C4-2B (cell line): ENCODE data around the gene HAUS3.

Experiments used
- H3K27ac ChIP-seq: fragments of 450-650 bp; 2 replicates; pipeline ENCODE4 v1.5.1; 2017
- ZFX ChIP-seq: fragments of 450-650 bp; IDR thresholded peaks from 2 replicates; pipeline ENCODE4 v1.6.1; 2017
- TF ChIP-seq, protein P1 (sequence below): fragments of 450-650 bp; conservative IDR thresholded peaks from 2 replicates; pipeline ENCODE4 v1.5.1; 2017; ENCODE audit warnings: mild to moderate bottlenecking

Gene HAUS3

DNA sequence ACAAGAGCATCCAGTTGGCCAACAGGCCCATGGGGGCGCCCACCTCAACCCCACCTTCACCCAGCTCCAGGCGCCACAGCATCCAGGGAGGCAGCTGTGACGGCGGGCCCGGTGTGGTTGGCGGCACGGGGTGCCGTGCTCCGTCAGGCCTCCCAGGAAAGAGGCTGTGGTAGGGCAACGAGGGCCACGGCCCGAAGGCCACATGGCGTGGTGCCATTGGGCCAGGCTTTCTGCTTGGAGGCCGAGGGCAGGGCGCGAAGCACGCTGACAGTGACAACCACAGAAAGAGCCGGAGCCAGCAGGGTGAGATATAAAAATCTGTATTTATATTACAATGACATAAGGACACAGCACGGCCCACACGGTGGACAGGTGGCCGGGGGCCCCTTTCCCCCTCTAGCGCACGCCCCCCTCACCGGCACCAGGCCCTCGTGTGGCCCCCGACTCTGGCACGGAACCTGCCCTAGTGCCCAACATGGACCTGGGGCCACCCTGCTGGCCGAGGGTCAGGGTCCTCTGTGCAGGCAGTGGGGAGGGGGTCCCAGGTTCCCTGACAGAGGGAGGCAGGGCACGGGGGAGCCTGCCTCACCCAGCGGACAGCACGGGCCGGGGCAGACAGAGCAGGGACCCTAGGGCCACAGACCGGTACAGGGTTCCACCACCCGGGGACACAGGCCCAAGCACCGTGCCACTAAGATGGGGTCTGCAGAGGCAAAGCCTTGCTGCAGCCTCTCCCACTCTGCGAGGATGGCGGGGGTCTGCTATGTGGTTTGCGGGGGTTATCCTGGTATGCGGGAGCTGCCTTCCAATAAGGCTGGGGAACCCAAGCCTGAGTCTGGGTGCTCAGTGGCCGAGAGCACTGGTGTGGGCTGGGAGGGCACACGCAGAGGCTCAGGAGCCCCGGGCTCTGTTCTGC lies 5.5 kb upstream of the HAUS3 start:
- H3K27ac ChIP-seq: no peak overlapping the region
- TF ChIP-seq, protein P1, sequence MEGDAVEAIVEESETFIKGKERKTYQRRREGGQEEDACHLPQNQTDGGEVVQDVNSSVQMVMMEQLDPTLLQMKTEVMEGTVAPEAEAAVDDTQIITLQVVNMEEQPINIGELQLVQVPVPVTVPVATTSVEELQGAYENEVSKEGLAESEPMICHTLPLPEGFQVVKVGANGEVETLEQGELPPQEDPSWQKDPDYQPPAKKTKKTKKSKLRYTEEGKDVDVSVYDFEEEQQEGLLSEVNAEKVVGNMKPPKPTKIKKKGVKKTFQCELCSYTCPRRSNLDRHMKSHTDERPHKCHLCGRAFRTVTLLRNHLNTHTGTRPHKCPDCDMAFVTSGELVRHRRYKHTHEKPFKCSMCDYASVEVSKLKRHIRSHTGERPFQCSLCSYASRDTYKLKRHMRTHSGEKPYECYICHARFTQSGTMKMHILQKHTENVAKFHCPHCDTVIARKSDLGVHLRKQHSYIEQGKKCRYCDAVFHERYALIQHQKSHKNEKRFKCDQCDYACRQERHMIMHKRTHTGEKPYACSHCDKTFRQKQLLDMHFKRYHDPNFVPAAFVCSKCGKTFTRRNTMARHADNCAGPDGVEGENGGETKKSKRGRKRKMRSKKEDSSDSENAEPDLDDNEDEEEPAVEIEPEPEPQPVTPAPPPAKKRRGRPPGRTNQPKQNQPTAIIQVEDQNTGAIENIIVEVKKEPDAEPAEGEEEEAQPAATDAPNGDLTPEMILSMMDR: no peak
- TF ChIP-seq ZFX: no peak

DNA sequence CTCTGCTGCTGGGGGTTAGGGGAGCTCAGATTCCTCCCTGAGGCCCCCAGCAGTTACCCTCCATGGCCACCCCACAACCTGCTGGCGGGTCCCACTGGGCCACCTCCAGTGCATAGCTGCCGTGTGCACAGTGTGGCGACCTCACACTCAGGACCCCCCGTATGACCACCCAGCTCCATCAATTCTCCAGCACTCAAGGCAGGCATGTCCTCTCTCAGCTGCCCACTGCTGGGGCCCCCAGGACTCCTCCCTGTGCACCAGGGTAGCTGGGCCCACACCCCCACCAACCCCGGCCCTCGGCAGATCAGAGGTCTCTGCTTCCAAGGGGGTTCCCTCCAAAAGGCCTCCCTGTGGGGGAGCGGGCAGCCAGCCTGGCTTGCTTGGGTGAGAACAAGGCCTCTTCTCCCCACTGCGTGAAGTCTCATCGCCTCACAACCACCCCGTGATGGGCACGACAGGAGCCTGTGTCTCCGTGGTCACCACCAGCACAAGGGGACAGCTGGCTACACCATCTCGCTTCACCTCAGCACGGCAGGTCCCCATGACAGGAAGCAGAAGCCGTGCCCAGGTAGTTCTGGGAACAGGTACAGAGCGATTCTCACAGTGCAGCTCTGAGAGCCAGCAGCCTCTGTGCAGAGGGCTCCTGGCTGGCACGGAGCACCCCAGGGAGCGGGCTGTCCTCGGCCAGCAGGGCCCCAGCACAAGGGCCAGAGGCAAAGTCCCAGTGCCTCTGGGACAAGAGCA lies 4.6 kb upstream of the HAUS3 start:
- TF ChIP-seq, protein P1: no peak
- no peak for TF ChIP-seq ZFX
- no peak overlapping the region for H3K27ac ChIP-seq

DNA sequence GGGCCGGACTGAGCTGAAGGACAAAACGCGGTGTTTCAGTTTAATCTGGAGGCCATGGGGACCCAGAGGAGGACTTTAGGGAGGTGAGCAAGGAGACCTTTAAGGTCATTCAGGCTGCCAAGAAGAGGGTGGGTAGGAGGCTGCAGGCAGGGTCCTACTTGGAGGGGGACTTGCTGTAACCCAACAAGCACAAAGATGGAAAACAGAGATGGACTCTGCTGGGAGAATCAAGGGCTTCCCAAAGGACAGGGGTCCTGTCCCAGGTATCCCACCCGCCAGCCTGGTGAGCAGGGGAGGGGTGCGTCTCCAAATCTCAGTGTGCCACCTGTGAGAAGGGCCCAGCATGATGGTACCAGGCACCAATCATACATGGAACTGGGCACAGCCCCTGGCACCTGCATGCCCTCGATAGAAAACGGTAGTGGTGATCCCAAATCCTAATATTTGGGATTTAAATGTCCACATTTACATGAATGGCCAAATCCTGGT lies 3.9 kb upstream of the HAUS3 start:
- no peak overlapping the region for H3K27ac ChIP-seq
- TF ChIP-seq, protein P1: no peak
- no peak for TF ChIP-seq ZFX

DNA sequence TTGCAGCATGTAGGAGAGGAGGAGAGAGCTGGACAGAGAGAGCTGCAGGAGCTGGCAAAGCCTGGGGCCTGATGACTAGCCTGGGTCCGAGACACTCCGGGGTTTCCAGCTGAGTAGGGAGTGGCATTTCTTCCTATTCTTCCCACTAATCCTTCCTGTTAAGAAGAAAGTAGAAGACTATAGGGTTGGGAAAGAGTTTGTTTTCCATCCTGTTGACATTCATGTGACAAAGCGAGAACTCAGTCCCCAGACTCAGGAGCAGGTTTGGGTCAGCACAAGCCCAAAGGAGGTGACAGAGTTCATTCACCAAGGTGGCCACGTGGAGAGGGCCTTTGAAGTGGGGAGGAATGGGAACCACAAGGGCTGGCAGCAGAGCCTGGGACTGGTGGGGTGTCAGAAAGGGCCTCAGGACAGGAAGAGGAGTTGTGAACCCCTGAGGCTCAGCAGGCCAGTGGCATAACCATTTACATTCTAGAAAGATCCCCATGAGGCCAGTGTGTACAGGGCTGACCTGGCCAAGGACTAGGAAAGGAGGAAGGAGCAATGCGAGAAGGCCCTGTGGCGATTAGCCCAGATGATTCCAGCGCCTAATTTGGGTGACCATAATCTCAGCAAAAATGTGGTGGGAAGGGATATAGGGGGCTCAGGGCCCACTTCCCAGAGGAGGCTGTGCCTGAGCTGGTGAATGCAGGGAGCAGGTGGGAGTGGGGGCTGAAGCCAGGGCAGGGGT lies 3.3 kb upstream of the HAUS3 start:
- TF ChIP-seq, protein P1: no peak
- no peak for TF ChIP-seq ZFX
- no peak overlapping the region for H3K27ac ChIP-seq

DNA sequence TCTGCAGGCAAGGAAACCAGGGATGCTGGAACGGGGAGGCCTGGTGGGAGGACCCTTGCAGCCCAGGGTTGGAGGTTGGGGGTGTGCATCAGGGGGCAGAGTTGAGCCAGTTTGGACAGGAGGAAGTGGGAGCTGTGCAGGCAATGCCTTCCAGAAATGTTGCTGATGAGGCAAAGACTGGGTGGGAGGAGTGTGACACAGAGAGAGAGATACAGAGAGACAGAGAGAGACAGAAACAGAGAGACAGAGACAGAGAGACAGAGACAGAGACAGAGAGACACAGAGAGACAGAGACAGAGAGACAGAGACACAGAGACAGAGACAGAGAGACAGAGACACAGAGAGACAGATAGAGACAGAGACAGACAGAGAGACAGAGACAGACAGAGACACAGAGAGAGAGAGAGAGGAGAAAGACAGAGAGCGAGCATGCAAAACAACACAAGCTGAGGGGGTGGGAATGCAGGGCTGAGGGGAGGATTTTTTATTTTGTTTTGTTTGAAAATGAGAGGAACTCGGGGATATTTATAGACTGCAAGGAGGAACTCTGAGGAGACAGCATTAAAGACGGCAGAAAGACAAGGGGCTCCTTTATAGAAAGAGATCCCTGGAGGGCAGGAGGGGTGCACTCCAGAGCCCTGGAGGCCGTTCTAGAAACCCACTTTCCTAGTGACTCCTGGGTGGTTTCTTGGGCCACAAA lies 1.9 kb upstream of the HAUS3 start:
- no peak for TF ChIP-seq ZFX
- TF ChIP-seq, protein P1: no peak
- H3K27ac ChIP-seq: no peak overlapping the region

DNA sequence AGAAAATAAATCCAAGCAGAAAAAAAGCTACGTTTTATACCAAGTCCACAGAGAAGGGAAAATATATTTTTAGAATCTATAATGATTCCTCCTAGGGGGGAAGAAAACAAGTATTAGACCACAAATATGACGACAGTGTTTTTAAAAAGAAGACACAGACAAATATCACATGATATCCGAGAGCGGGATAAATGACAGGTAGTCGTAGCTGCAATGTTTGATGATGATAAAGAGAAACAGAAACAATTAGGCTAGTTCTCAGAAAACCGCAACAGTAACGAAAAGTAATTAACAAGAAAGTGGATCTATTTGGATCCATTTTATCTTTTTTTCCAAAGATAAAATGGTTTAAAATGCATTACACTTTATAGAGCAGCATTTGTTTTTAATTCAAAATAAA lies 918 bp downstream of the HAUS3 start:
- peak overlapping the region; percentile 94 for H3K27ac ChIP-seq
- no peak for TF ChIP-seq ZFX
- TF ChIP-seq, protein P1: no peak
